Activated B cell treated with CpG ODN at 0.5 μM for 24 hours (primary cell): ENCODE measurements around the gene RANBP10. TPM values are rescaled to one million over a fixed set of nuclear protein-coding genes. Genes with fewer than 3 reads are reported as not detected.

Experiments
- ATAC-seq: fragments of 200-7000 bp; cut with Tn5 transposase; one replicate; pipeline ENCODE4 v1.10.0; 2021; ENCODE audit warnings: low read depth, mild to moderate bottlenecking, moderate library complexity
- CTCF ChIA-PET: fragments of 350-600 bp; sonication (Branson Sonifier 250); formaldehyde crosslinking; loops from one replicate; lab custom pipeline; 2021; ENCODE audit warnings: antibody characterized with exemption; lab: Charles Lee
- POLR2A ChIA-PET: fragments of 350-600 bp; sonication (Branson Sonifier 250); formaldehyde crosslinking; loops from one replicate; lab custom pipeline; 2021; ENCODE audit warnings: antibody characterized with exemption; lab: Charles Lee
- DNase-seq: peaks from one replicate; pipeline ENCODE4 v3.0.0; 2022
- H3K27ac Mint-ChIP-seq: one replicate; pipeline ENCODE4 v1.8.0; 2020; ENCODE audit warnings: mixed read lengths
- H3K27me3 Mint-ChIP-seq: one replicate; pipeline ENCODE4 v1.8.0; 2021; ENCODE audit warnings: mixed read lengths
- H3K36me3 Mint-ChIP-seq: one replicate; pipeline ENCODE4 v1.8.0; 2021; ENCODE audit warnings: low read depth, mixed read lengths
- H3K4me1 Mint-ChIP-seq: one replicate; pipeline ENCODE4 v1.8.0; 2021; ENCODE audit warnings: mixed read lengths
- H3K4me3 Mint-ChIP-seq: one replicate; pipeline ENCODE4 v1.8.0; 2020; ENCODE audit warnings: mild to moderate bottlenecking, mixed read lengths
- H3K9me3 Mint-ChIP-seq: one replicate; pipeline ENCODE4 v1.8.0; 2020; ENCODE audit warnings: mixed read lengths
- CTCF ChIP-seq: fragments of 200-600 bp; IDR thresholded peaks from one replicate; pipeline ENCODE4 v1.8.0; 2022; ENCODE audit warnings: antibody characterized with exemption, mild to moderate bottlenecking
- intact Hi-C: fragments of 100-400 bp; cut with micrococcal nuclease; formaldehyde crosslinking; loops from one replicate; pipeline ENCODE4 v1.15.1; 2024
- total RNA-seq: library from RNA; stranded (reverse); gene quantifications from 2 replicates; pipeline ENCODE4 v1.2.3, GENCODE V29; 2022

RANBP10 gene
- total RNA-seq, 1 donor from 2014 or later: 30.6 TPM

GRCh38 chr16:67748834-67749233 is 57.5 kb downstream of the RANBP10 start:
- Mint-ChIP-seq H3K27ac (no peak overlapping the region), H3K9me3 (no peaks in the 10 kb centered on the region), H3K4me1 (peaks cover 25% of the 10 kb centered on the region), H3K4me3 (no peak overlapping the region), H3K36me3 (peaks cover 23% of the 10 kb centered on the region), H3K27me3 (no peaks in the 10 kb centered on the region)
- ChIA-PET CTCF (no interaction called here), POLR2A (no interaction called here)
- DNase-seq (no peak), ATAC-seq (no peak)
- intact Hi-C loops: no loop called here
- TF ChIP-seq CTCF: no peak

- Mint-ChIP-seq H3K27ac (no peak overlapping the region), H3K4me3 (no peak overlapping the region), H3K9me3 (no peaks in the 10 kb centered on the region), H3K36me3 (peaks cover 32% of the 10 kb centered on the region), H3K27me3 (no peaks in the 10 kb centered on the region), H3K4me1 (peaks cover 25% of the 10 kb centered on the region)
- TF ChIP-seq CTCF: no peak
- ChIA-PET CTCF (no interaction called here), POLR2A (no interaction called here)
- intact Hi-C loops: no loop called here
- DNase-seq (no peak), ATAC-seq (no peak)
Observed at GRCh38 chr16:67746846-67747245, 59.5 kb downstream of the RANBP10 start.

DNA sequence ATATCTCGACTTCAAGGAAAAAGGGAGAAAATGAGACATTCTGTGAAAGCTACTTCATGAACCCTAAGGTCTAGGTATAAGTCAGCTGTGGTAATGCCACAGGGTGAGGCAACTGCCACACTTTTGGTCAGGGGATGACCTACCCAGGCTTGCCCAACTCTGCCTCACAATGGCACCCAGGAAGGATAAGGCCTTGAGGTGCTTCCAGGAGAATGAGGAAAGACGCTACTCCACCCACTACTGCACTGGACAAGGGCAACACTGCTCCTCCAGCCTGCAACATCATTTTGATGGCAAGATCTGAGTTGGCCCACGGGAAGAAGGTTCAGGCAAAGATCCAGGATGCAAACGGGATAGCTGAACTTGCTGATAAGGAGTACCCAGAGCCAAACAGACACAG is 65.2 kb downstream of the RANBP10 start:
- no peak for DNase-seq
- no peaks in the 10 kb centered on the region for H3K27me3 Mint-ChIP-seq
- H3K9me3 Mint-ChIP-seq: no peaks in the 10 kb centered on the region
- H3K36me3 Mint-ChIP-seq: peaks cover 56% of the 10 kb centered on the region
- no peak for TF ChIP-seq CTCF
- ChIA-PET CTCF (no interaction called here), POLR2A (no interaction called here)
- no peak overlapping the region for H3K4me3 Mint-ChIP-seq
- no peaks in the 10 kb centered on the region for H3K4me1 Mint-ChIP-seq
- ATAC-seq: no peak
- intact Hi-C loops: no loop called here
- H3K27ac Mint-ChIP-seq: no peak overlapping the region

DNA sequence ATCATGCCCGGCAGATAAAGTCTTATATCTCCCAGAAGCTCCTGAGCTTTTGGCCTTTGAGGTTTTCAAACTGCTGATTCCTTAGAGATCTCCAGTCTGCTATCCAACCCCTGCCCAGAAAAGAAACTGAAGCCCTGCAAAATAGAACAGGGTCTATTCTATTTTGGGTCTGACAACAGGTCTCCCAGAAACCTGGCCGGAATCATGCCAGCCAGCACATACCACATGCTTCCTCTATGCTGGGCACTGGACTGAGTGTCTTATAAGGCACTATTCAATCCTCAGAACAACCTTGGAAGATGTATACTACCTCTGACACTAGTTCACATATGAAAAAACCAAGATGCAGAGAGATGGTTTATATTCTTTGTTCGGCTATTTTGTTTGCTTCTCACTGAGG is 66.0 kb downstream of the RANBP10 start:
- H3K4me3 Mint-ChIP-seq: no peak overlapping the region
- no peak for DNase-seq
- no peaks in the 10 kb centered on the region for H3K9me3 Mint-ChIP-seq
- H3K27ac Mint-ChIP-seq: no peak overlapping the region
- intact Hi-C loops: no loop called here
- no peaks in the 10 kb centered on the region for H3K27me3 Mint-ChIP-seq
- no peak for ATAC-seq
- CTCF ChIA-PET: no interaction called here
- H3K4me1 Mint-ChIP-seq: no peaks in the 10 kb centered on the region
- POLR2A ChIA-PET: interaction anchor here (0.7 kb wide), 1 partner anchor 53 kb away, joined by 4 read pairs; no protein-coding TSS in a partner anchor
- H3K36me3 Mint-ChIP-seq: peaks cover 60% of the 10 kb centered on the region
- TF ChIP-seq CTCF: no peak

DNA sequence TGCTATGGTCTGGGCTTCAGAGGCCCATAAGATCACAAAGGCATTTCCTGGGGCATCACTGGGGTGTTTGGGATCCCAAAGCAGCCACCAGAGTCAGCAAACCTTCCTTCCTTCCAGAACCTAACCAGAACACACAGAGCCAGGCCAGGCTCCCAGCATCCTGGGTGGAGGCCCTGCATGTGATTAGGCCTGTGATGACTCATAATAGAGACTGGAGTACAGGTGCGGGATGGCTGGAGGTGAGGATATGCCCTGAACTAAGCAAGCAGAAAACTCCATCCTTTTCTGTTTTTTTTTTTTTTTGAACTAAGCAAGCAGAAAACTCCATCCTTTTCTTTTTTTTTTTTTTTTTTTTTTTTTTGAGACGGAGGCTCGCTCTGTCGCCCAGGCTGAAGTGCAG is 69.5 kb downstream of the RANBP10 start:
- H3K9me3 Mint-ChIP-seq: no peaks in the 10 kb centered on the region
- no peak overlapping the region for H3K4me3 Mint-ChIP-seq
- ATAC-seq (no peak), DNase-seq (no peak)
- POLR2A ChIA-PET: interaction anchor here (0.7 kb wide), 2 partner anchors 302 to 932 kb away, joined by 5 read pairs; no protein-coding TSS in a partner anchor
- intact Hi-C loops: no loop called here
- H3K27ac Mint-ChIP-seq: no peak overlapping the region
- H3K36me3 Mint-ChIP-seq: peaks cover 54% of the 10 kb centered on the region
- no peaks in the 10 kb centered on the region for H3K27me3 Mint-ChIP-seq
- CTCF ChIA-PET: no interaction called here
- H3K4me1 Mint-ChIP-seq: no peaks in the 10 kb centered on the region
- no peak for TF ChIP-seq CTCF
